A673 (cell line): Measurements from ENCODE around the gene NACAD. TPM values are rescaled to one million over a fixed set of nuclear protein-coding genes. Genes with fewer than 3 reads are reported as not detected.

ENCODE experiments used
- BruUV-seq: library from RNA; stranded (reverse); fragments of 400-500 nt; replicated peaks from 2 replicates; lab custom pipeline; 2021; lab: Mats Ljungman, UMichigan
- CTCF ChIA-PET: fragments of 300-600 bp; sonication (Branson Sonifier 250); formaldehyde crosslinking; loops from one replicate; lab custom pipeline; 2022; ENCODE audit warnings: antibody characterized with exemption; lab: Charles Lee
- POLR2A ChIA-PET: fragments of 300-600 bp; sonication (Branson Sonifier 250); formaldehyde crosslinking; loops from one replicate; lab custom pipeline; 2022; ENCODE audit warnings: antibody characterized with exemption; ENCODE audit not compliant: low non-redundant PET; lab: Charles Lee
- DNase-seq: peaks from one replicate; pipeline ENCODE4 v3.0.0-alpha.2; 2015; ENCODE audit warnings: low spot score
- H3K27ac ChIP-seq: fragments of 200-600 bp; sonication (generic); 2 replicates; pipeline ENCODE4 v1.5.1; 2016; ENCODE audit warnings: mixed run types, low read depth, mild to moderate bottlenecking, mixed read lengths, antibody characterized with exemption, low read length; ENCODE audit not compliant: poor library complexity, severe bottlenecking
- H3K27me3 ChIP-seq: fragments of 200-600 bp; sonication (generic); replicated peaks from 2 replicates; pipeline ENCODE4 v1.6.1; 2017; ENCODE audit warnings: mixed run types, low read depth, mild to moderate bottlenecking, mixed read lengths, antibody characterized with exemption, low read length; ENCODE audit not compliant: insufficient read depth, poor library complexity
- H3K36me3 ChIP-seq: fragments of 200-600 bp; sonication (generic); 2 replicates; pipeline ENCODE4 v1.6.1; 2016; ENCODE audit warnings: mixed run types, mild to moderate bottlenecking, mixed read lengths, antibody characterized with exemption, low read length; ENCODE audit not compliant: insufficient read depth, poor library complexity, severe bottlenecking
- H3K4me1 ChIP-seq: fragments of 200-600 bp; sonication (generic); 2 replicates; pipeline ENCODE4 v1.6.1; 2017; ENCODE audit warnings: mixed run types, mild to moderate bottlenecking, mixed read lengths, antibody characterized with exemption, low read length; ENCODE audit not compliant: insufficient read depth, poor library complexity, severe bottlenecking
- H3K4me3 ChIP-seq: fragments of 200-600 bp; sonication (generic); 2 replicates; pipeline ENCODE4 v1.5.1; 2016; ENCODE audit warnings: low read depth, mixed run types, mild to moderate bottlenecking, mixed read lengths, low read length; ENCODE audit not compliant: poor library complexity, severe bottlenecking
- H3K9me3 ChIP-seq: fragments of 200-600 bp; sonication (generic); 2 replicates; pipeline ENCODE4 v1.6.1; 2016; ENCODE audit warnings: mixed run types, low read depth, mild to moderate bottlenecking, mixed read lengths, antibody characterized with exemption, low read length; ENCODE audit not compliant: poor library complexity, severe bottlenecking
- EZH2 ChIP-seq: fragments of 200-600 bp; sonication (generic); IDR thresholded peaks from 2 replicates; pipeline ENCODE4 v1.6.1; 2017; ENCODE audit warnings: borderline replicate concordance, low read depth, mild to moderate bottlenecking, mixed read lengths, antibody characterized with exemption, low read length; ENCODE audit not compliant: poor library complexity, severe bottlenecking
- intact Hi-C: fragments of 100-400 bp; cut with micrococcal nuclease; formaldehyde crosslinking; loops from one replicate; pipeline ENCODE4 v1.10.0; 2022; ENCODE audit not compliant: unreplicated experiment
- total RNA-seq: library from RNA; stranded (reverse); gene quantifications from 2 replicates; pipeline ENCODE4 v1.2.3, GENCODE V29; 2021
- TF ChIP-seq, protein P1 (sequence below): fragments of 300-800, 200-600 bp; sonication (generic); conservative IDR thresholded peaks from 2 replicates; pipeline ENCODE4 v1.5.1; 2017; ENCODE audit warnings: low read depth, mild to moderate bottlenecking, antibody characterized with exemption, low read length, moderate library complexity, mixed read lengths

The NACAD gene
- total RNA-seq, 1 experiment from 2014 or later = 1.1 TPM

DNA sequence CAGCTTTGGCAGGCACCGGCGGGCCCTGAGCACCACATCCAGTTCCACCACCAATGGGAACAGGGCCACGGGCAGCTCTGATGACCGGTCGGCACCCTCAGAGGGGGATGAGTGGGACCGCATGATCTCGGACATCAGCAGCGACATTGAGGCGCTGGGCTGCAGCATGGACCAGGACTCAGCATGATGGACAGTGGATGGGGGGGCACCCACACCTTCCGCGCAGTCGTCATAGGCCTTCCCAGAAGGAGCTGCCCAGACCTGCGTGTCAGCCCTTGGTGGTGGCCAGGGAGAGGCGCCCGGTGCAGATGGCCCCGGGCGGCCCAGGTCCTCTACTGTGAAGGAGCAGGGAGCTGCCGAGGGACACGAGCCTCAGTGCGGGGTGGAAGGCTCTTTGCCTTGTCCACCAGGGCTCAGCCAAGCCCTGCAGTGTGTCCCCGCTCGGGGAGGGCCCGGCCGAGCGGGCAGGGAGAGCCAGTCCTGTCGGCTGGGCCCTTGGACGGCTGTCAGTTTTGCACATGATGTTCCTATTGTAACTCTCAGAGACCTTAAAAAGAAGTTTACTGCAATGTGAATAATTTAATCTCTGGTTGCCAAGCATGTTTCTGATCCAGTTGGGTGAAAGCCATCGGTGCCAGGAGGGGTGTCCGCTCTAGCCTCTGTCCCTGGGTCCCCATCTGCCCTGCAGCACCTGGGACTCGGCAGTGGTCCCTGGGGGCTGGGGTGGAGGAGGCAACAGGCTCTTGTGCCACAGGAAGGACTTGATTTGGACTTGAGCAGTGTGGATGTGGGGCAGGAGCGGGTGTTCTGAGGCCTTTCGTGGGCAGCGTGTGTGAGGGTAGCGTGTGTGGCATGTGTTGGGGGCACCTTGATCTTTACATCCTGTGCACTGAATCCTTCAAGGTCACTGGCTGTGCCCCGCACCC lies 12.6 kb downstream of the NACAD start:
- POLR2A ChIA-PET = no interaction called here
- no peaks in the 10 kb centered on the region for H3K4me1 ChIP-seq
- no peaks in the 10 kb centered on the region for H3K27me3 ChIP-seq
- no peaks in the 10 kb centered on the region for H3K9me3 ChIP-seq
- no peak overlapping the region for H3K4me3 ChIP-seq
- DNase-seq = no peak
- no peak for TF ChIP-seq EZH2
- H3K36me3 ChIP-seq = no peaks in the 10 kb centered on the region
- intact Hi-C loops = no loop called here
- BruUV-seq = no TSS peak
- no peak overlapping the region for H3K27ac ChIP-seq
- CTCF ChIA-PET = interaction anchor here (0.6 kb wide), 1 partner anchor 76 kb away, joined by 5 read pairs; the partner anchor contains the start of gene CCM2

DNA sequence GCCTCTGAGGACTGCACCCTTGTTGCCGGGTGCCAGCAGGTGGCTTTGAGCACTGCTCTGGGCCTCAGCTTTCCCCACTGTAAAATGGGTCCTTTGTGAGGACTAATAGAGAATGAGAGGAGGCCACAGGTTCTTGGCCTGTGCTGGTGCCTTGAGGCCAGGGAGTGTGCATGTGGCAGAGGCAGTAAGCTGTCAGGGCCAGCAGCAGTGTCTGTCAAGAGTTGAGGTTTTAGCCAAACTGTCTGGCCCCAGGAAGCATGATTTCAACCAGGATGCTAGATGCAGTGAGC lies 13.5 kb downstream of the NACAD start:
- TF ChIP-seq EZH2 = no peak
- TF ChIP-seq, protein P1, sequence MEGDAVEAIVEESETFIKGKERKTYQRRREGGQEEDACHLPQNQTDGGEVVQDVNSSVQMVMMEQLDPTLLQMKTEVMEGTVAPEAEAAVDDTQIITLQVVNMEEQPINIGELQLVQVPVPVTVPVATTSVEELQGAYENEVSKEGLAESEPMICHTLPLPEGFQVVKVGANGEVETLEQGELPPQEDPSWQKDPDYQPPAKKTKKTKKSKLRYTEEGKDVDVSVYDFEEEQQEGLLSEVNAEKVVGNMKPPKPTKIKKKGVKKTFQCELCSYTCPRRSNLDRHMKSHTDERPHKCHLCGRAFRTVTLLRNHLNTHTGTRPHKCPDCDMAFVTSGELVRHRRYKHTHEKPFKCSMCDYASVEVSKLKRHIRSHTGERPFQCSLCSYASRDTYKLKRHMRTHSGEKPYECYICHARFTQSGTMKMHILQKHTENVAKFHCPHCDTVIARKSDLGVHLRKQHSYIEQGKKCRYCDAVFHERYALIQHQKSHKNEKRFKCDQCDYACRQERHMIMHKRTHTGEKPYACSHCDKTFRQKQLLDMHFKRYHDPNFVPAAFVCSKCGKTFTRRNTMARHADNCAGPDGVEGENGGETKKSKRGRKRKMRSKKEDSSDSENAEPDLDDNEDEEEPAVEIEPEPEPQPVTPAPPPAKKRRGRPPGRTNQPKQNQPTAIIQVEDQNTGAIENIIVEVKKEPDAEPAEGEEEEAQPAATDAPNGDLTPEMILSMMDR = no peak
- H3K36me3 ChIP-seq = no peaks in the 10 kb centered on the region
- no peaks in the 10 kb centered on the region for H3K9me3 ChIP-seq
- no TSS peak for BruUV-seq
- no peak for DNase-seq
- intact Hi-C loops = no loop called here
- no peaks in the 10 kb centered on the region for H3K27me3 ChIP-seq
- H3K27ac ChIP-seq = no peak overlapping the region
- H3K4me3 ChIP-seq = no peak overlapping the region
- CTCF ChIA-PET = no interaction called here
- POLR2A ChIA-PET = no interaction called here
- H3K4me1 ChIP-seq = no peaks in the 10 kb centered on the region

DNA sequence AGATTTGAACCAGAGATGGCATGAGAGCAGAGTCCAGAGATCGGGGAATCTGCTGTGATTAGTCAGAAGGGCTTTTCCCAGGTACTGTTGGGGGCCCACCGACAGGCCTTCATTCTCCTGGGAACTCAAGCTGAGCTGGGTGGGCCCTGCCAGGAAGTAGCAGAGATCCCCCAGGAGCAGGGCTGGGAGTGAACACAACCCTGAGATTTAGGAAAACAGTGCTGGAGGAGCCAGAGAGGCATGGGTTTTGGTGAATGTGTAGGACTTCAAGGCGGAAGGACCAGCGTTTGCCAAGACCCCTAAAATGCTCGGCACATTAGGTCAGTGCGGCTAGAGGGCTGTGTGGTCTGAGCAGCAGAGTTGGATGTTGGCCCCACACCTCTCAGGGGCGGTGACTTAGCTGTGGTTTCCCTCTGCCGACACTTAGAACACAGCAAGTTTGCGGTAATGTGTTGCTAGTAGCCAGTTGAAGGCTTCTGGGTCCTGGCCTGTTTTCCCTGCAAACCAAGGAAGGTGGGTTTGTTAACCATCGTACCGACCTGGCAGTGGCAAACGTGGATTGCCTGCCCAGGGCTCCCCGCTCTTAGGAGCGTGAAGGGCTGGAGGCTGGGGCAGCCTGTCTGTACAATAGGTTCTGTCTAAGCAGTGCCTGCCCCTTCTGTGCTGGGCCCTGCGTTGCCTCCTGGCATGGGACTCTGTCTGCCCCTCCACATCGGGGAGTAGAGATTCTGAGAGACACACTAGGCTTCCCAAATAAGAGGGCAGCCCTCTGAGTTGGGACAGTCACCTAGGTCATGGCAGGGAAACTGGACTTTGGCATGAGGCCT lies 14.0 kb downstream of the NACAD start:
- ChIA-PET CTCF (no interaction called here), POLR2A (no interaction called here)
- Histone ChIP-seq H3K4me1 (no peaks in the 10 kb centered on the region), H3K9me3 (no peaks in the 10 kb centered on the region), H3K36me3 (no peaks in the 10 kb centered on the region), H3K27ac (no peak overlapping the region), H3K27me3 (no peaks in the 10 kb centered on the region), H3K4me3 (no peak overlapping the region)
- TF ChIP-seq, protein P1 = no peak
- TF ChIP-seq EZH2 = no peak
- DNase-seq = no peak
- BruUV-seq = no TSS peak
- intact Hi-C loops = no loop called here
